NCI-H510A treated with DMSO at 0.1 percent for 48 hours (cell line): Measurements from ENCODE around the gene ARL2.
"Not testable (repeated sequence)": the region's sequence is repeated elsewhere in the genome, so short reads cannot be mapped to it uniquely, and the experiment has no call there.

Source experiments
- DNase-seq: peaks from one replicate; lab custom pipeline; 2025; lab: John Stamatoyannopoulos, UW

Gene ARL2

DNA sequence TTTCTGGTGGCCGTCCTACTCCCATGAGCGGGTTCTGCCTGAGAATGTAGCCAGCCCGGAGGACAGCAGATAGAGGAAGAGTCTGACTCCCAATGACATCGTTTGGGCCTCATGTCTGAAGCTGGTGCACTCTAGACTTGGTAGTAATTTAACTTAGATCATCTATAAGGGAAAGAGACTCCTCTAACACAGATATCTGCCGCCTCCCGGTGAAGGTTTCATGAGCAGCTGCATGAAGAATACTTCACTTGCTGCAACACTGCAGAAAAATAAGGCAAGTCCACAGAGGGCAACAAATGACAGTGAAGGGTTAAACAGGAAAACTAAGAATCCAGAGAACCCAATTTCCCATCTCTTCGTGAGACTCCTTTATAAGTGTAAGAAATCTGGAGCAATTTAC, 5.9 kb upstream of the ARL2 start:
- DNase-seq = no peak

DNA sequence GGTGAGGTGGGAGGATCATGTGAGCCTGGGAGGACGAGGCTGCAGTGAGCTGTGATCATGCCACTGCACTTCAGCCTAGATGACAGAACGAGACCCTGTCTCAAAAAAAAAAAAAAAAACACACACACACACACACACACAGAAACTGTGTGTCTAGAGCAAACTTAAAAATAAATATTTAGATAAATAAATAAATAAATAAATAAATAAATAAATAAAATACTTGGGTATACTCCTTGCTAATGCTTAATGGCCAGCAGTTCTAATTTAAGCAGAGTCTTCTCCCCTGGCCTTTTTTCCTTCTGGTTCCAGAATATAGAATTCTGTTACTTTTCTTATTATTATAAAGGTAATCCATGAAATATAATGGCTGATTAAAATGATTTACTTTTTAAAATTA, 5.1 kb upstream of the ARL2 start:
- no peak for DNase-seq

DNA sequence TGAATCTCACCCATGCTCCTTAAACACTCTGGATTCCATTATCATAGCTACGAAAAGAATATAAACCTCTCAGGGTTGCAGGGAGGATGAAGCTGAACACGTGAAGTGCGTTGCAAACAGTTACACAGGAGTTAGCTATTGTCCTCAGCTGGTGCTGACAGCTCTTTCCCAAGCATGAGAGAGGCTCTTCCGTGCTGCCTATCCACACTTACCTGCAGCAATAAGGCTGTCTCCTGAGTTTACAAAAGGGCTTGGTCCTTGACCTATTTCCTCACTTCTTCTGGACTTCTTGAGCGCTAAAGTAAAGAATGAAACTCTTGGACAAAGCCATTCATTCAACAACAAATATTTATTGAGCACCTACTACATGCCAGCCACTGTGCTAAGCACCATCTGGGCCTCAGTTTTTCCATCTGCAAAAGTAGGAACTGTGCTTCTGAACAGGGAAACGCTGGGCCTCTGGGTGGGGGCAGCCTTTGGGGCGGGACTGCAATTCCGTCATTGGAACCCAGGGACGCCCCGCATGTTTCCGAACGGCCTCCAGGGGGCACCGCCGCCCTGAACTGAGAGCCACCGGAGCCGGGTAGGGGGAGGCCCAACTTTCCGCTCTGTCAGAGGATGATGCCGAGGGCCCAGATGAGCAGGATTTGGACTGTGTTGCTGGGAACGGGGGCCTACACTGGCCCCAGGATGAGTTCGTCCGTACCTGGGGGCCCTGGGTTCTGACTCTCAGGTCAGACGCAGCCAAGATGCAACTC, 651 bp upstream of the ARL2 start:
- peak; percentile 82 for DNase-seq

DNA sequence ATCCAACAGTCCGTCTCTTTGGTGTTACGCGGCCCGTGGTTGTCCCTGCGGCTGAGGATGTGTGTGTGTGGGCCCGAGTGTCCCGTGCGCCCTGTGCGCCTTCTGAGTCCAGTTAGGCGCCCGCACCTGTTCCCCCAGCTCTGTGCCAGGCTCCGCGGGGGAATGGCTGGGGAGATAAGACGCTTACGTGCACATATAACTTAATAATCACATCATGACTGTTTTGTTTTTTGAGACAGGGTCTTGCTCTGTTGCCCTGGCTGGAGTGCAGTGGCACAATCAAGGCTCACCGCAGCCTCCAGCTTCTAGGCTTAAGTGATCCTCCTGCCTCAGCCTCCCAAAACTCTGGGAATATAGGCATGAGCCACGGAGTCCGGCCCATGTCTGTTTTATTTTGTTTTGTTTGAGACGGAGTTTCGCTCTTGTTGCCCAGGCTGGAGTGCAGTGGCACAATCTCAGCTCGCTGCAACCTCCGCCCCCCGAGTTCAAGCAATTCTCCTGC, 817 bp downstream of the ARL2 start:
- no peak for DNase-seq

DNA sequence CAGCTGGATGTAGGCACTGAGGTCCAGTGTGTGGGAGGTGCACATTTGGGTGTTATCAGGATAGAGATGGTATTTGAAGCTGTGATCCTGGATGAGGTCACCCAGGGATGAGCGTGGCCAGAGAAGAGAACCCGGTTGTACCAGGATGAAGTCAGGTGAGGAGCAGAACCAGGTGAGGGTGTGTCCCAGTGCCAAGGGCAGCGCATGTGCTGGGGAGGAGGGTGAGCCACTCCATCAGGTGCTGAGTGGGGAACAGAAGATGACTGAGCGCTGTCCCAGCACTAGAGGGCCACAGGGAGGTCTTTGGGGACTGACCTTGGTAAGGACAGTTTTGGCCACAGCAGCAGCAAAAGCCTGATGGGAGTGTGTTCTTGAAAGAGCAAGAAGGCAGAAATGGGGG, 2.7 kb downstream of the ARL2 start:
- no peak for DNase-seq

DNA sequence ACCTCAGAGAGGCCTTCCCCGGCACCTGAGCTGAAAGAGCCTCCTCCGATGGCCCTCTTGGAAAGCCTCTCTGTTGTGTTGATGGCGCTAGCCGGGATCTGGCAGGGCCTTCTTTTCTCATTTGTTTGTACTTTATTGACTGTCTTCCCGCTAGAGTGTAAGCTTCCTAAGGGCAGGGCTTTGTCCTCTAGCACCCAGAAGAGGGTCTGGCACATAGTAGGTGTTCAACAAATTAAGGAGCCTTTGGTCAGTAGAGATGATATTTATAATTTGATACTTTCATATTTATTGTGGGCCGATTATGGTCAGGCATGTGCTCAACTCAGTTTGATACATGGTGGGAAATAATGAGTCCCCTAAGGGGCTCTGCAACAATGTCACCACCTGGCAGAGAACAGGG, 4.0 kb downstream of the ARL2 start:
- no peak for DNase-seq

DNA sequence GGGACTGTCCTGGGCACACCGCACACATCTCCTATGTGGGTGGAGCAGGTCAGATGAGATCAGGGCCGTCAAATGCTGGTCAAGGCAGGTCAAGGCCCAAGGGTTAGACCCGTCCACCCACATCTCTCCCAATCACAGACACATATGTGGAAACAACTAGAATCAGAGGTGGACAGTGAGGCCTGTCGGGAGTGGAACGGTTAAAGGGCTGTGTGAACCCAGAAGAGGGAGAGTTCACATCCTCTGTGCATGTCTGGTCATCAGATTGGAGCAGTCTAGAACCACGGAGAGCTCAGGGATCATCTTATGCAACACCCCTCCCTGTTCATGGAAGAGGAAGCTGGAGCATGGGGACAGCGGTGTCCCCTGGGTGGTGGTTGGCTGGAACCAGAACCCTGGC, 5.9 kb downstream of the ARL2 start:
- DNase-seq = no peak

DNA sequence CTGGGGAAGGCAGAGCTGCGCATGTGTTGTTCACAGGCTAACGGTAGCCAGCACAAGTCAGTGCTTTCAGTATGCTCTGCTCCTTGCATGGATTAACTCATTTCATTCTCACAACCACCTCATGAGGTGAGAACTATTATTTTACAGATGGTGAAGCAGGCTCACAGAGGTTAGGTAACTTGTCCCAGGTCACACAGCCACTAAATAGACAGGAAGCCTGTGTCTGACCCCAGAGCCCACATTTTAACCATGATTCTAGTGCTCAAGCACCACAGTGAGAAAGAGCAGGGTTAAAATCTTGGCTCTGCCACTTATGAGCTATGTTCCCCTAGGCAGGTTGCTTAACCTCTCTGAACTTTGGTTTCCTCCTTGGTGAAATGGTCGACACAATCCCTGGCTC, 7.0 kb downstream of the ARL2 start:
- no peak for DNase-seq

DNA sequence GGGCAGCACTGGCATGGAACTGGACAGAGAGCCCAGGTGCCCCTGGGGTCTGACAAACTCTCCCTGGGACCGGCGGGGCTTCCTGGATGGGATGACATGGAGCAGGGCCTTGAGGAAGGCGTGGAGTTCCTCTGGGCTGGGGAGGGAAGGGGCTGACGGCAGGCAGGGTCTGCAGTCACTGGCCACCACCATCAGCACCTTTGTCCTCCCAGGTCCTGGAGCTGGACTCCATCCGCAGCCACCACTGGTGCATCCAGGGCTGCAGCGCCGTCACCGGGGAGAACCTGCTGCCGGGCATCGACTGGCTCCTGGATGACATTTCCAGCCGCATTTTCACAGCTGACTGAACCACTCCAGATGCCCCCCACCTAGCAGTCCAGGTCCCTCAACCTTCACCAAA, 7.5 kb downstream of the ARL2 start:
- no peak for DNase-seq

DNA sequence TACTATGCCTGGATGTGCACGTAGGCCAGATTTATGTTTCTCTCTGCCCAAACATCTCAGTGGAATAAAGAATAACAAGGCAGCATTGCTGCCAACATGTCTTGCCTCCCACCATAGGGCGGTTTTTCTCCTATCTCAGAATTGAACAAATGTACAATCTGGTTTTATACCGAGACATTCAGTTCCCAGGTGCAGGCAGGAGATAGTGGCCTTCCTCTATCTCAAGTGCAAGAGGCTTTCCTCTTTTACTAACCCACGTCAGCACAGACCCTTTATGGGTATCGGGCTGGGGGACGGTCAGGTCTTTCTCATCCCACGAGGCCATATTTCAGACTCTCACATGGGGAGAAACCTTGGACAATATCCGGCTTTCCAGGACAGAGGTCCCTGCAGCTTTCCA, 9.5 kb downstream of the ARL2 start:
- DNase-seq = not testable (repeated sequence)

DNA sequence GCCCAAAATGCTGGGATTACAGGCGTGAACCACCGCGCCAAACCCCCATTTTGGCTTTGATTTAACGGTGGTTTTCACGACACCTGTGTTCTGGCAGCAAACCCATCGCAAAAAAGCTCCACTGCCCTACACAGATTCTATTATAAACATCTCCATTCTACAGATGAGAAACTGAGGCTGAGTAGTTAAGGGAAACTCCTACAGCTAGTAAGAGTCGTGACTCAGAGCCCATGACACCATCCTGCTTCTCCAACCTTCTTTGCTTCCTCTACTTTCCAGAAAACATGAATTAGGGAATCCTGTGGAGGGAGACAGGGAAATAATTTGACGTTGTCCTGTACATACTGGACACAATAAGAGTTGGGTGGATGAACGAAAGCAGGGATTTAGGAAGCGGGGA, 12.8 kb downstream of the ARL2 start:
- no peak for DNase-seq

DNA sequence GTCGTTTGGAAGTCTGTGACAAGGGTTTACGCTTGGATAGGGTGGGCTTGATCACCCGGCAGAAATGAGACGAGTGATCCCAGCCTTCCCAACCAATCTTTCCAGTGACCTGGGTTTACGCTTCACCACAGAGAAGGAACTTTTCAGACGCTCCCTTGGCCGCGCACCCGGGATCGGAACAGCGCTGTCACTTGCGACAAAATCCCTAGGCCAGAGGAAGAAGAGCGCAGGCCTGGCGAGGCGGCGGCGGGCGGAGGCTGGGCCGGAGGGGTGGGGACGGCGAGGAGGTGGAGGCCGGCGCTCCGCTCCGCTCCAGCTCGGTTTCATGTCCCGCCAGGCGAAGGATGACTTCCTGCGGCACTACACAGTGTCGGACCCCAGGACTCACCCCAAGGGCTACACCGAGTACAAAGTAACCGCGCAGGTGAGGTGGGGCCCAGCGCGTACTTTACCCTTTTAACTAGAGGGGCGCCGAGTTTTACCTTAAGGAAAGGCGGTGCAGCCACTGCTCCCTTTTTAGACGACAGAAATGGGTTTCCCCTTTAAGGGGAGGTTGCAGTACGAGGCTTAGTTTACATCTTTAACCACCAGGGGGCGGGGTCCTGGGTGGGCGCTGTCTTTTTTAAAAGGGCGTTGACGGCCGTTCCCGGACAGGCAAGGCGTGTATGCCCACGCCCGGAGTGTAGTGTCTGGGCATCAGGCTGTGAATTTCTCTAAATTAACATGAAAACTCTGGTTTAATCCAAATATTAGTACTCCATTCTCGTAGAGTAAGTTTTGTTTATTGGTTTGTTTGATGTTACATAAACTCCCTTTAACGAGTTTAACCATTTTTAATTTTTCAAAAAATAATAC, 13.5 kb downstream of the ARL2 start, which contains the start of gene SNX15:
Gene SNX15, plus strand, starts transcription at position 227 of the 855 bp plus-strand sequence. Its CDS starts 99 bp downstream, at position 326.
- peak; percentile 98 for DNase-seq

DNA sequence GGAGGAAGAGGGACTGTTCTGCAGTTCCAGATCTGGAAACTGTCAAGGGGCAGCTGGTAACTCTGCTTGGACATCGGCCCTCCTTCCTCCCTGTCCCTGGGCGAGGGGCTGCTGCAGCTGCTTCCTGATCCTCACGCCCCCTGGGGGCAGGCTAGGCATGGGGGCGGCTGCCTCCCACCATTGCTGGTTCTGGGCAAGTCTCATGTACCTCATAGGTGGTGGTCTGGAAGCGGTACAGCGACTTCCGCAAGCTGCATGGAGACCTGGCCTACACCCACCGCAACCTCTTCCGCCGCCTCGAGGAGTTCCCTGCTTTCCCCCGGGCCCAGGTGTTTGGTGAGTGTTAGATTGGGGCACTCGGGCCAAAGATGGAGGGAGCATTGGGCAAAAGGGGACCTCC, 18.3 kb downstream of the ARL2 start:
- DNase-seq = no peak

DNA sequence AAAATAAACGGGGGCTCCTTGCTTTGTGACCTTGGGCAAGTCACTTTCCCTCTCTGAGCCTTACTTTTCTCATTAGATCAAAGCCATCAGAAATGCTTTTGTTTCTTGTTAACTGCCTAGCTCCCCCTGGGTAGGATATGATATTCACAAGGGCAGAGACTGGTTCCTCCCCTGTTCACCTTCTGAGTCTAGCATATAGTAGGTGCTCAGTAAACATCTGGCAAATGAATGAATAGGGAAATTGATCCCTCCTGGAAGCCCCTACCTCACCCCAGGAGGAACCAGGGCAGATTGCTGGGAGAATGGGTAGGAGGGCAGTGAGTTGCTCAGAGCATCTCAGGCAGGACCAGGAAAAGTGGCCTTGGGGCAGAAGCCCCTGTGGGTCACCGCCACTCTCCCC, 20.5 kb downstream of the ARL2 start:
- DNase-seq = no peak

DNA sequence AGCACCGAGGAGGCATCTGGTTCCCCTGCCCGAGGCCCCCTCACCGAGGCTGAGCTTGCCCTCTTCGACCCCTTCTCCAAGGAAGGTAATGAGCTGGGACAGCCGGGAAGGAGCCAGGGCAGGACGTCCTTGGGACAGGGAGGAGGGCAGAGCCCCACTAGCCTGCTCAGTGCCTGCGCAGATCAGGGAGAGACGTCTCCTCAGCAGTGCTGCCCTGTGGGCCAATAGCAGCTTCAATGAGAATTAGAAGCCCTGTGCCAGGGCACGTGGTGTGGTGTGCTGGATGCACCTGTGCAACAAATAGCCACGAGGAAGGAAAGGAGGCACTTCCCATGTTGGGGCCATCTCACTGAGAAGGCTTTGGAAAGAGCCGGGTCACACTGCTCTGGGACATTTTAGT, 21.6 kb downstream of the ARL2 start:
- no peak for DNase-seq

DNA sequence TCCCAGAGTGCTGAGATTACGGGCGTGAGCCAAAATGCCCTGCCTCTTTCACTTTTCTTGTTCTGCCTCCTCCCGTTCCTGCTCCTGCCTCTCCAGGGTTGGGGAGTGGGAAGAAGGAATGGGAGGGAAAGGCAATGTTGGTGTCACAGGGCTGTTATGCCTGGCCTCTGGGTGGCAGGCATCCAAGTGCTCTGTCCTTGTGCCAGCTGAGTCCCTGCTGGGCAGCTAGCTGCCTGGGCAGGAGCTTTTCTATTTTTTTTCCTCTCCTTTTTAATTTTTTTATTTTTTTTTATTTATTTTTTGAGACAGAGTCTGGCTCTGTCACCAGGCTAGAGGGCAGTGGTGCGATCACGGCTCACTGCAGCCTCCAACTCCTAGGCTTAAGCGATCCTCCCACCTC, 23.0 kb downstream of the ARL2 start:
- DNase-seq = no peak

DNA sequence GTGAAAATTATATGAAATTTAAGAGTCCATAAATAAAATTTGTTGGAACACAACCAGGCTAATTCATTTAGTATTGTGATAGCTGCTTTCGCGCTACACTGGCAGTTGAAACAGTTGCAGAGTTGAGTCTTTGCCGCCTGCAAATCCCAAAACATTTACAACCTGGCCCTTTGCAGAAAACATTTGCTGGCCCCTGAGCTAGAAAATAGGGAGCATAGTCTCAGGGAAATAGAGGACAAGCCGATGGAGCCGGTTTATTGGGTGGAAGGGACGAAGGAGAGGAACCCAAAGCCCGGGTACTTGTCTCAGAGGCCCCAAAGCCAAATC, 26.5 kb downstream of the ARL2 start:
- DNase-seq = no peak

DNA sequence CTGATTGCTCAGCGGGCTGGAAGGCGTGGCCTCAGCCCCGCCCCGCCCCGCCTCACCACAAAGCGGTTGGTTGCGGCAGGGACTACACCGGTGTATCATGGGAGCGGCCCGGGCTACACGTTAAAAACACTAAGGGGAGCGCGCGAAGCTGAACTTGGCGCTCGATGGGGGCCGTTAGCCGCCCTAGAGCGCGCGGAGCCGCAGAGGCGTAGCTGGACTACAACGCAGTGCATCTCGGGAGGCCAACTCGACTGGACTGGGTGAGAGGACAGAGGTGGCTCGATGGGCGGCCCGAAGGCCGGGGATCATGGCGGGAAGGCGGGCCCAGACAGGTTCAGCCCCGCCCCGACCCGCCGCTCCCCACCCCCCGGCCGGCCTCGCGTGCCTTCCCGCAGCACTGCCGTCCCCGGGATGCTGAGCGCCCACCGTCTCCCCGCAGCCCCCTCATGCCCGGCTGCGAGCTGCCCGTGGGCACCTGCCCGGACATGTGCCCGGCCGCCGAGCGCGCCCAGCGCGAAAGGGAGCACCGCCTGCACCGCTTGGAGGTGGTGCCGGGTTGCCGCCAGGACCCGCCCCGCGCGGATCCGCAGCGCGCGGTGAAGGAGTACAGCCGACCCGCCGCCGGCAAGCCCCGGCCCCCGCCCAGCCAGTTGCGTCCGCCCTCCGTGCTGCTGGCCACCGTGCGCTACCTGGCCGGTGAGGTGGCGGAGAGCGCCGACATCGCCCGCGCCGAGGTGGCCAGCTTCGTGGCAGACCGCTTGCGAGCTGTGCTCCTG, 27.1 kb downstream of the ARL2 start, which contains the start of gene SAC3D1:
Gene SAC3D1, plus strand, starts transcription at position 364 of the 776 bp plus-strand sequence. Its CDS starts 83 bp downstream, at position 447.
- peak; percentile 98 for DNase-seq

DNA sequence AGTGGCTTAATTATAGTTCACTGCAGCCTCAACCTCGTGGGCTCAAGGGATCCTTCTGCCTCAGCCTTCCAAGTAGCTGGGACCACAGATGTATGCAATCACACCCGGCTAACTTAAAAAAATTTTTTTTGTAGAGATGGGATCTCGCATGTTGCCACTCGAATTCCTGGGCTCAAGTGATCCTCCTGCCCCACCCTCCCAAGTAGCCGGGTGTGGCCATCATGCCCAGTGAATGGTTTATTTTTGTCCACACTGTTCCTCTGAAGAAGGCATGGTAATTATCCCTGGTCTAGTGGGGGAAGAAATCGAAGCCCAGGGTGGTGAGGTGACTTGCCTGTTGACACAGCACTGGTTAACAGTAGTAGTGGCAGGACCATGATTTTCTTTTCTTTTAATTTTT, 28.9 kb downstream of the ARL2 start:
- DNase-seq = no peak

DNA sequence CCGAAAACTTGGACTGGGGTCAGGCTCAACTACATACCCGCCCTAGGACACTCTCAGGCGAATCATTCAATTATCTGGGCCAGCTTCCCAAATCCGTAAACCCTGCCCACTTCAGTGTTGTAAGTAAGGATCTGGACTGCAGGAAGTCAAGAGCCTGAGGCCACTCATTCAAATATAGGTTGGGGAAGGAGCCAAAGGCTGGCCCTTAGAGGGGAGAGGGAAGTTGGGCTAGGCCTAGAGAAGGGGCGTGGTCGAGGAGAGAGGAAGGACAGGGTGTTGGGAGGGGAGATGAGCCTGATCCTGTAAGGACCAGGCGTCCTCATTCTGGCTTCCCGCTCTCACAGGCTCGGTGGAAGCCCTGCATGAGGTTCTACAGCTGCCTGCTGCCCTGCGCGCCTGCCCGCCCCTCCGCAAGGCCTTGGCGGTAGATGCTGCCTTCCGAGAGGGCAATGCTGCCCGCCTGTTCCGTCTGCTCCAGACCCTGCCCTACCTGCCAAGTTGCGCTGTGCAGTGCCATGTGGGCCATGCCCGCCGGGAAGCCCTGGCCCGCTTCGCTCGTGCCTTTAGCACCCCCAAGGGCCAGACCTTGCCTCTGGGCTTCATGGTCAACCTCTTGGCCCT, 30.0 kb downstream of the ARL2 start:
- no peak for DNase-seq

DNA sequence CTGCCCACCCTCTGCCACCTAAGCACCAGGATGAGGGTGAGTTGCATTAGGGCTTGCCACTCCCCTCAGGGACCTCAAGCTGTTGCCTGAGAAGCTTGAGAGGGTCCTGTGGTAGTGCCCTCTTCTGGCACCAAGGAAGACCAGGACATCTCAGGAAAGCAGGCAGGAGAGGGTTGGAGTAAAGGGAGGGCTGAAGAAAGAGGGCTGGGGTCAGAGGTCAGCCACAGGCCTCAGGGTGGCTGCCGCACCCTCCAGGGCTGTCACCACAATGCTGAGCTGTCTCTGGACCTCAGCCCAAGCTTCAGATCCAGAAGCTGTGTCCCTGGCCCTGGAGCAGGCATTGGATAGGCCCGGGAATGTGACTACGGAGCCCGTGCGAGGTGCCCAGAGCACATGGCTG, 31.1 kb downstream of the ARL2 start:
- DNase-seq = no peak

DNA sequence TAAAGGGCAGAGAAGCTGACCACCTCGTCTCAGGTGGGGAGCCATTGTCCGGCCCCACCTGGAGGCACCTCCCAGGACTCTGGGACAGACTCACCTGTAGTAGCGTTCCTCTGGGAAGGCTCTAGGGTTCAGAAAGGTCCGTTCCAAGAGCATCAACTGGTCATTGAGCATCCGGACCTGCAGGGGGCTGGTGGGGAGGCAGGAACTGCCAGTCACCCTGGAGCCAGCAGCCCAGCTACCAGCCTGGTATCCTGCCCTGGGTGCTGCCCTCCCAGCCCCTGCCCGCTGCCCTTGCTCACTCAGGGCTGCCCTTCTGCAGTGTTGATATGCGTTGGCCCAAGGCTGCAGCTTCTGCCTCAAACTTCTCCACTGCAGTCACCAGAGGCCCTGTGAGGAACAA, 31.8 kb downstream of the ARL2 start:
- DNase-seq = no peak
